Measurements from ENCODE around the gene SMIM11.
"Not testable (repeated sequence)": the region's sequence is repeated elsewhere in the genome, so short reads cannot be mapped to it uniquely, and the experiment has no call there.

SMIM11 gene

DNA sequence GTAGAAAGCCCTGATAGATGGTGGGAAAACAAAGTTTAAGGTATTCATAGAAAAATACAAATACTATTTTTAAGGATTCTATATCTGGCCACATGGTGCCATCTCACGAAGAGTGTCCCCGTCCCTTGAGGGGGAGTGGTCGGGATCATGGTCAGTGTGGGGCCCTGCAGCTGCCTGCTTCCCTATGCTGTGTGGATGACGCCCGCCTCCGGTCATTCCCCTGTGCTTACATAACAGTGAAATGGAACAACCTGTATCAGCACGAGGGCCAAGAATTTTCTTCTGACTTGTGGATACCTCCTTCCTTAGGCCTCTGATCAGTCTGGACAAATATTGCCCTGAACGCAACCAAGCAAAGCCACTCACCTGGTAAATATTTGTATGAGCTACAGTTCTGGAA, 52.0 kb downstream of the SMIM11 start:
- H3K27me3 ChIP-seq (ENCODE audit: control insufficient read depth in 1 of 2, insufficient read depth in 2 of 2, low read length in 2 of 2); H3K9ac ChIP-seq (ENCODE audit: low read length); H3K4me3 ChIP-seq (ENCODE audit: low read depth in 1 of 2, low read length in 2 of 2); H3K4me1 ChIP-seq (ENCODE audit: insufficient read depth, low read length); H3K9me3 ChIP-seq (ENCODE audit: low read length); H3K27ac ChIP-seq (ENCODE audit: low read depth, low read length); H3K36me3 ChIP-seq (ENCODE audit: insufficient read depth, low read length): not testable (repeated sequence)

DNA sequence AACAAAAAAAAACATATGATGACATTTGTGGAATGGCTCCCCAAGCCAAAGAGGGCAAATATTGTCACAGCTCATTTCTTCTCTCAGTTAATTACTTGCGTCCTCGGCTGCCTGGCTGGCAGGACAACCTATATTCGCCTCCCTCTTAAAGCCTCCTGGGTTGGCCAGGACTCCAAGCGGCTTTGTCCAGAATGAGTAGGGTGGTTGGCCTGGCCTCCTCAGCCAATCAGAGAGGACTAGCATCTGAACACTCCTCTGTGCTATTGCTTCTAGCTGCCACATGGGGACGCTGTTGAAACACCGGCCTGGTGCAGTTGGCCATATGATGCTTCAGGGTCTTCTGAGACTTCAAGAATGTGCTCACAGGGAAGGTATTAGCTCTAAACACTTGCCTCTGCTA, 53.1 kb downstream of the SMIM11 start:
- not testable (repeated sequence) for H3K36me3 ChIP-seq (ENCODE audit: insufficient read depth, low read length); H3K9ac ChIP-seq (ENCODE audit: low read length); H3K9me3 ChIP-seq (ENCODE audit: low read length); H3K4me1 ChIP-seq (ENCODE audit: insufficient read depth, low read length); H3K4me3 ChIP-seq (ENCODE audit: low read depth in 1 of 2, low read length in 2 of 2); H3K27ac ChIP-seq (ENCODE audit: low read depth, low read length); H3K27me3 ChIP-seq (ENCODE audit: control insufficient read depth in 1 of 2, insufficient read depth in 2 of 2, low read length in 2 of 2)

DNA sequence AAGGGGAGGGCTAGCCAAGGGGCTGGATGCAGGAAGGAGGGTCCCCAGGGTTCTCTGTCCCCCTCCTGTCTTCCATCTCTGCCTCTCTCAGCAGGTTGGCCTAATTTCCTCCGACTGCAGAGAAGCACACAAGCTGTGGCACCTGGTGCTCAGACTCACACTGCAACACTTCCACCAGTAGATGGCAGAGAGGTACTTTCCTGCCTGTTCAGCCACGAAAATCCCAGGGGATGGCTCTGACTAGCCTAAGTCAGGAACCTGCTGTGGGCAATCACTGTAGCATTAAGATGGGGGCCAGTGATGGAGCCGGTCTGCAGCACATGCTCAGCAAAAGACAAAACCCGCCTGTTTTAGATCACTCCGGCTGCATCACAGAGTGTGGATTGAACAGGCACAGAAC, 54.4 kb downstream of the SMIM11 start:
- H3K27me3 ChIP-seq (ENCODE audit: control insufficient read depth in 1 of 2, insufficient read depth in 2 of 2, low read length in 2 of 2); H3K9ac ChIP-seq (ENCODE audit: low read length); H3K9me3 ChIP-seq (ENCODE audit: low read length); H3K27ac ChIP-seq (ENCODE audit: low read depth, low read length); H3K4me1 ChIP-seq (ENCODE audit: insufficient read depth, low read length); H3K4me3 ChIP-seq (ENCODE audit: low read depth in 1 of 2, low read length in 2 of 2); H3K36me3 ChIP-seq (ENCODE audit: insufficient read depth, low read length): not testable (repeated sequence)
